ENCODE measurements around the gene SMIM10L2A. TPM values are rescaled to one million over a fixed set of nuclear protein-coding genes. Genes with fewer than 3 reads are reported as not detected.

The SMIM10L2A gene
- total RNA-seq, 1 donor from 2014 or later: 0.85 TPM

DNA sequence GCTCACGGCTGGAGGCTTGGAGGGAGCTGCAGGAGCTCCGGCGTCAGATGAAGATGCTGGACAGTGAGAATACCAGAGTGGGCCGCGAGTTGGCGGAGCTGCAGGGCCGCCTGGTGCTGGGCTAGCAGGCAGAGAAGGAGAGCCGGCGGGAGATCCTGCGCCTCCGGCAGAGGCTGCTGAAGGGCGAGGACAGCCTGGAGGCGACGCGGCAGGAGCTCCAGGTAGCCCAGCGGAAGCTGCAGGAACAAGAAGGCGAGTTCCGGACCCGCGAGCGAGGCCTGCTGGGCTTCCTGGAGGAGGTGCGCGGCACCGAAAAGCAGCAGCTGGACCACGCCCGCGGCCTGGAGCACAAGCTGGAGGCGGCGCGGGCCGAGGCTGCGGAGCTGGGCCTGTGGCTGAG lies 14.7 kb downstream of the SMIM10L2A start:
- no peak for DNase-seq (ENCODE audit: low spot score in 2 of 2)
- TF ChIP-seq, protein P1, sequence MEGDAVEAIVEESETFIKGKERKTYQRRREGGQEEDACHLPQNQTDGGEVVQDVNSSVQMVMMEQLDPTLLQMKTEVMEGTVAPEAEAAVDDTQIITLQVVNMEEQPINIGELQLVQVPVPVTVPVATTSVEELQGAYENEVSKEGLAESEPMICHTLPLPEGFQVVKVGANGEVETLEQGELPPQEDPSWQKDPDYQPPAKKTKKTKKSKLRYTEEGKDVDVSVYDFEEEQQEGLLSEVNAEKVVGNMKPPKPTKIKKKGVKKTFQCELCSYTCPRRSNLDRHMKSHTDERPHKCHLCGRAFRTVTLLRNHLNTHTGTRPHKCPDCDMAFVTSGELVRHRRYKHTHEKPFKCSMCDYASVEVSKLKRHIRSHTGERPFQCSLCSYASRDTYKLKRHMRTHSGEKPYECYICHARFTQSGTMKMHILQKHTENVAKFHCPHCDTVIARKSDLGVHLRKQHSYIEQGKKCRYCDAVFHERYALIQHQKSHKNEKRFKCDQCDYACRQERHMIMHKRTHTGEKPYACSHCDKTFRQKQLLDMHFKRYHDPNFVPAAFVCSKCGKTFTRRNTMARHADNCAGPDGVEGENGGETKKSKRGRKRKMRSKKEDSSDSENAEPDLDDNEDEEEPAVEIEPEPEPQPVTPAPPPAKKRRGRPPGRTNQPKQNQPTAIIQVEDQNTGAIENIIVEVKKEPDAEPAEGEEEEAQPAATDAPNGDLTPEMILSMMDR (IDR thresholded peaks at IDR 0.05): no peak

DNA sequence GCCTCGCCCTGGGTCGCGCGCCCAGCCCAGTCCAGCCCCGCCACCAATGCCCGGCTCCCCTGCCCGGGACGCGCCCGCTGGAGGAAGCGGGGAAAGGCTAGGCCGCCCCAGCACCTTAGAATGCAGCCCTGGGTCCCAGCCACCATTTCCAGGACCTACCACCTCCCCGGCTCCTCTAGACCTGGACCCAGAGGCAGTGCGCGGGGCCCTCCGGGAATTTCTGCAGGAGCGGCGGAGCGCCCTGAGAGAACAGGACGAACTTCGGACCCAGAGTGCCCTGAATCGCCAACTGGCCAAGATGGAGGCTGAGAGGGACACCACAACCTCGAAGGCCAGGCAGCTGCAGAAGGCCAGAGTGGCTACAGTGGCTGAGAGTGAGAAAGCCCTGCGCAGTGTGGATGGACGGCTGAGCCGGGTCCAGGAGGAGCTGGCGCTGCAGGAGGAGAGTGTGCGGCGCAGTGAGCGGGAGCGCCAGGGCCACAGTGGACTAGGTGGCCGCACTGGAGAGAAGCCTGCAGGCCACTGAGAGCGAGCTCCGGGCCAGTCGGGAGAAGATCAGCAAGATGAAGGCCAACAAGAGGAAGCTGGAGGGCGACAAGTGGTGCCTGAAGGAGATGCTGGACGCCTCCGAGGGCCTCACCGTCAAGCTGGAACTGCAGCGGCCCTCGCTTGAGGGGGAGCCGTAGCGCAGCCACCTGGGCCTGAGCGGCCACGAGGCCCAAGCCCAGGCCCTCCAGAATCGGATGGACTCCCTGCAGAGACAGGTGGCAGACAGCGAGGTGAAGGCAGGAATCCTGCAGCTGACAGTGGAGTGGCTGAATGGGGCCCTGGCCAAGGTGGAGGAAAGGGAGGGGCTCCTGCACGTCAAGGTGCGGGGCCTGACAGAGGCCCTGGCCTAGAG lies 15.5 kb downstream of the SMIM10L2A start:
- no peaks in the 10 kb centered on the region for H3K36me3 ChIP-seq
- TF ChIP-seq, protein P1 (IDR thresholded peaks at IDR 0.05): no peak
- DNase-seq (ENCODE audit: low spot score in 2 of 2): no peak
- no peaks in the 10 kb centered on the region for H3K9me3 ChIP-seq
- no peak overlapping the region for H3K27ac ChIP-seq
- H3K4me3 ChIP-seq: no peak overlapping the region
- no peaks in the 10 kb centered on the region for H3K4me1 ChIP-seq
- H3K27me3 ChIP-seq: no peaks in the 10 kb centered on the region
- intact Hi-C loops (cut with DNase I): no loop called here

More for the DNA sequence above, 14.7 kb downstream of the SMIM10L2A start:
- Histone ChIP-seq H3K9me3 (peaks cover 0 to 2% of the 10 kb centered on the region in 2 donors), H3K27ac (no peak overlapping the region), H3K4me1 (no peaks in the 10 kb centered on the region), H3K27me3 (no peaks in the 10 kb centered on the region), H3K4me3 (no peak overlapping the region), H3K36me3 (no peaks in the 10 kb centered on the region)
- intact Hi-C loops (cut with DNase I): no loop called here

DNA sequence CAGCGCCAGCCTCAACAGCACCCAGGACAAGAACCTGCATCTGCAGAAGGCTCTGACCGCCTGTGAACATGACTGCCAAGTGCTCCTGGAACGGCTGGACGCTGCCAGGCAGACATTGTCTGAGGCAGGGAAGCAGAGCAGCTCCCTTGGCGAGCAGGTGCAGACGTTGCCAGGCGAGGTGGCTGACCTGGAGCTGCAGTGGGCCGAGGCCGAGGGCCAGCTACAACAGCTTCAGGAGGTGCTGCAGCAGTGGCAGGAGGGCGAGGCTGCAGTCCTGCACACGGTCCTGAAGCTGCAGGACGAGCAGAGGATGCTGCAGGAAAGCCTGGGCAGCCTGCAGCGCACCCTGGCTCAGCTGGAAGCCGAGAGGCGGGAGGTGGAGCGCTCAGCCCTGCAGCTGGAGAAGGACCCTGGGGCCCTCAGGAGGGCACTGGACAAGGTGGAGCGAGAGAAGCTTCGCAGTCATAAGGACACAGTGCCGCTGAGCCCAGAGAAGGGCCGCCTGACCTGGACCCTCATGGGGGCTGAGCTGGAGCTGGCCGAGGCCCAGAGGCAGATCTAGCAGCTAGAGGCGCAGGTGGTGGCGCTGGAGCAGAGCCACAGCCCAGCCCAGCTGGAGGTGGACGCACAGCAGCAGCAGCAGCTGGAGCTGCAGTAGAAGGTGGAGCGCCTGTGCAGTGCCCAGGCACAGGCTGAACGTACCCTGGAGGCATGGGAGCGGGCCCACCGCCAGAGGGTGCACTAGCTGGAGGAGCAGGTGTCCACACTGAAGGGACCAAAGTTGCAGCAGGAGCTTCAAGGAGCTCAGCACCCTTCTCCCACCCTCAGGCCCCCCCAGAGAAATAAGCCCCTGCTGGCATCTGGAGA lies 16.4 kb downstream of the SMIM10L2A start:
- no peaks in the 10 kb centered on the region for H3K9me3 ChIP-seq
- TF ChIP-seq, protein P1 (IDR thresholded peaks at IDR 0.05): no peak
- no peak overlapping the region for H3K27ac ChIP-seq
- no peaks in the 10 kb centered on the region for H3K4me1 ChIP-seq
- no peaks in the 10 kb centered on the region for H3K27me3 ChIP-seq
- intact Hi-C loops (cut with DNase I): no loop called here
- no peaks in the 10 kb centered on the region for H3K36me3 ChIP-seq
- no peak for DNase-seq (ENCODE audit: low spot score in 2 of 2)
- no peak overlapping the region for H3K4me3 ChIP-seq

DNA sequence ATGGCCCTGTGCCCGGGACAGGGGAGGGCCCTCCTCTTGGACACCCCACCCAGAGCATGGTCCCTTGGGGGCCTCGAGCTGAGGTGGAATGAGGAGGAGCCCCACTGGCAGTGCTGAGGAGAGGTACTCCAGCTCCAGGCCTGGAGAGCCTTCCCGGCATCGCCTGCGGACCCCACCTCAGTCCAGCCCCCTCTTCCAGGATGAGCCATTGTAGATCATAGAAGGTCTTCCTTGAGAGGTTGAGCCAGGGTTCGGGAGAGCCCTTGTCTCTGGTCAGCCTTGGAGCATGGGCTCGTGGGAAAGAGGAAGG lies 16.9 kb downstream of the SMIM10L2A start:
- Histone ChIP-seq H3K4me3 (no peak overlapping the region), H3K4me1 (no peaks in the 10 kb centered on the region), H3K27ac (no peak overlapping the region), H3K36me3 (no peaks in the 10 kb centered on the region), H3K27me3 (no peaks in the 10 kb centered on the region), H3K9me3 (no peaks in the 10 kb centered on the region)
- no peak for DNase-seq (ENCODE audit: low spot score in 2 of 2)
- TF ChIP-seq, protein P1 (IDR thresholded peaks at IDR 0.05): no peak
- intact Hi-C loops (cut with DNase I): no loop called here

DNA sequence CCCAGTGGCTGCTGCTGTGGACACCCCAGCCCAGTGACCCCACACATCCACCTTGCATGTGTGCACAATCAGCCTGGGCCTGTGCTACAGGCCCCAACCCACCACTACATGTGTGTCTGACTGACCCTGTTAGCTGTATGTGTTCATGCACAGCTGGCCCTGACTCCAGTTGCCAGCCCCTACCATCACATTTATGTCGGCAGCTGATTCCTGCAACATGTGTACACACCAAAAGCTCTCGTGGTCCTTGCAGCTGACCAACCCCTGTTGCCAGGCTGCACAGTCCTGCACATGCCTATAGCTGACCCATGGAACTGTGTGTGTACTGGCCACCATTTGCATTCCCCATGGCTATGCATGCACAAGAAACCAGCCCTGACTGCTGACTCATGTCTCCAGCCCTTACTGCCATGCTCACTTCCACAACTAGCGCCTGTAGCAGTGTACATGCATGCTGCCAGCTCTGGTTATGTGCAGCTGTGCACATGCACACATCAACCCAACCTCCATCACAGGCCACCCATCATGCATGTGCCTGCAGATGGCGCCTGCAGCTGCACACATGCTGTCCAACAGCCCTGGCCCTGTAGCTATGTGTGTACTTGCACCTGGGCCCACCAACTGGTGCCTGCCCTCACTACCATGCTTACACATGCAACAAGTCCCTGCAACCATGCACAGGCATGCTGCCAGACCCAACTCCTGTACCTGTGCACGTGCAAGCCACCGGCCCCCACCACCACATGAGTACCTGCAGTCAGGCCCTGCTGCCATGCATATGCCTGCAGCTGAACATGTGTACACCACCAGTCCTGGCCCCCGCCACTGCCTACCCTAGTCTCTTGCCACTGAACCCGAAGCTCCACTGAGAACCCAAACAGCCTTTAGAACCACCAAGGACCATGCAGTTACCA lies 28.1 kb downstream of the SMIM10L2A start:
- intact Hi-C loops (cut with DNase I): no loop called here
- DNase-seq (ENCODE audit: low spot score in 2 of 2): no peak
- H3K4me1 ChIP-seq: no peaks in the 10 kb centered on the region
- no peaks in the 10 kb centered on the region for H3K9me3 ChIP-seq
- H3K27me3 ChIP-seq: no peaks in the 10 kb centered on the region
- H3K27ac ChIP-seq: no peak overlapping the region
- TF ChIP-seq, protein P1 (IDR thresholded peaks at IDR 0.05): no peak
- no peaks in the 10 kb centered on the region for H3K36me3 ChIP-seq
- H3K4me3 ChIP-seq: no peak overlapping the region

All from ascending aorta (tissue), 2 donors.